Ascending aorta (tissue), 2 donors: ENCODE results near the gene RPS6KA6. TPM values are rescaled to one million over a fixed set of nuclear protein-coding genes. Genes with fewer than 3 reads are reported as not detected.
"Not testable (repeated sequence)": the region's sequence is repeated elsewhere in the genome, so short reads cannot be mapped to it uniquely, and the experiment has no call there.

ENCODE experiments used
- DNase-seq, 2 donors: peaks; one replicate each; pipeline ENCODE4 v3.0.0-alpha.2; 2019; ENCODE audit warnings: low spot score in 2 of 2
- H3K27ac ChIP-seq, 2 donors: fragments of 200-600 bp; sonication (generic); one replicate each; pipeline ENCODE4 v1.5.1; 2016 to 2017; ENCODE audit warnings: mild to moderate bottlenecking in 1 of 2
- H3K27me3 ChIP-seq: fragments of 200-600 bp; sonication (generic); one replicate; pipeline ENCODE4 v1.5.1; 2017
- H3K36me3 ChIP-seq, 2 donors: fragments of 200-600 bp; sonication (generic); one replicate each; pipeline ENCODE4 v1.5.1; 2016
- H3K4me1 ChIP-seq, 2 donors: fragments of 200-600 bp; sonication (generic); one replicate each; pipeline ENCODE4 v1.5.1; 2016 to 2017; ENCODE audit warnings: mild to moderate bottlenecking in 1 of 2
- H3K4me3 ChIP-seq, 2 donors: fragments of 200-600 bp; sonication (generic); one replicate each; pipeline ENCODE4 v1.5.1; 2016 to 2017; ENCODE audit warnings: mild to moderate bottlenecking in 1 of 2
- H3K9me3 ChIP-seq, 2 donors: fragments of 200-600 bp; sonication (generic); one replicate each; pipeline ENCODE4 v1.5.1; 2016
- CTCF ChIP-seq, 3 experiments: fragments of 200-600 bp in 2 of 3; fragments of 450-650 bp in 1 of 3; sonication (generic) in 2 of 3; IDR thresholded peaks; one replicate each; pipeline ENCODE4 v1.5.1; 2016 to 2019; ENCODE audit warnings: antibody characterized with exemption in 3 of 3, mild to moderate bottlenecking in 1 of 3, moderate library complexity in 1 of 3
- intact Hi-C: fragments of 100-400 bp; cut with DNase I; formaldehyde crosslinking; loops from one replicate; pipeline ENCODE4 v1.15.1; 2023
- total RNA-seq: library from RNA; depleted of rRNA; stranded (reverse); fragments of >200 nt; gene quantifications from one replicate; pipeline ENCODE4 v1.1.0, GENCODE V29; 2016

RPS6KA6 gene
- total RNA-seq, 1 donor from 2014 or later: 4.5 TPM

- intact Hi-C loops: no loop called here
Observed at GRCh38 chrX:84118315-84118714, 69.7 kb downstream of the RPS6KA6 start.

GRCh38 chrX:84108584-84108983 is 79.4 kb downstream of the RPS6KA6 start:
- no peaks in the 10 kb centered on the region for H3K4me1 ChIP-seq

More at GRCh38 chrX:84118315-84118714, 69.7 kb downstream of the RPS6KA6 start:
- no peak for TF ChIP-seq CTCF (IDR thresholded peaks at IDR 0.05)
- H3K27me3 ChIP-seq: no peaks in the 10 kb centered on the region
- H3K4me3 ChIP-seq: no peak overlapping the region
- peaks cover 0 to 5% of the 10 kb centered on the region in 2 donors for H3K36me3 ChIP-seq
- peaks cover 0 to 3% of the 10 kb centered on the region in 2 donors for H3K9me3 ChIP-seq
- H3K4me1 ChIP-seq: no peaks in the 10 kb centered on the region
- no peak overlapping the region for H3K27ac ChIP-seq
- DNase-seq: no peak

GRCh38 chrX:84099120-84099519 is 88.9 kb downstream of the RPS6KA6 start:
- intact Hi-C loops: no loop called here
- Histone ChIP-seq H3K4me1 (no peaks in the 10 kb centered on the region), H3K4me3 (no peak overlapping the region), H3K27ac (no peak overlapping the region), H3K9me3 (no peaks in the 10 kb centered on the region), H3K27me3 (no peaks in the 10 kb centered on the region), H3K36me3 (no peaks in the 10 kb centered on the region)
- no peak for DNase-seq
- TF ChIP-seq CTCF (IDR thresholded peaks at IDR 0.05): no peak

More at GRCh38 chrX:84108584-84108983, 79.4 kb downstream of the RPS6KA6 start:
- TF ChIP-seq CTCF (IDR thresholded peaks at IDR 0.05): no peak
- no peaks in the 10 kb centered on the region for H3K27me3 ChIP-seq
- no peak overlapping the region for H3K27ac ChIP-seq
- no peak for DNase-seq
- H3K36me3 ChIP-seq: no peaks in the 10 kb centered on the region
- intact Hi-C loops: no loop called here
- no peak overlapping the region for H3K4me3 ChIP-seq
- H3K9me3 ChIP-seq: no peaks in the 10 kb centered on the region

GRCh38 chrX:84079479-84080197 is 108.4 kb downstream of the RPS6KA6 start:
- DNase-seq, H3K27me3 ChIP-seq, H3K36me3 ChIP-seq, H3K4me3 ChIP-seq, H3K4me1 ChIP-seq, H3K27ac ChIP-seq, intact Hi-C loops: not testable (repeated sequence)
- H3K9me3 ChIP-seq: peaks cover 10 to 21% of the 10 kb centered on the region in 2 donors

- no peaks in the 10 kb centered on the region for H3K27me3 ChIP-seq
- H3K9me3 ChIP-seq: peaks cover 10 to 14% of the 10 kb centered on the region in 2 donors
- H3K4me1 ChIP-seq: no peaks in the 10 kb centered on the region
- H3K27ac ChIP-seq: no peak overlapping the region
- no peak for TF ChIP-seq CTCF (IDR thresholded peaks at IDR 0.05)
- no peaks in the 10 kb centered on the region for H3K36me3 ChIP-seq
- no peak for DNase-seq
- H3K4me3 ChIP-seq: no peak overlapping the region
- intact Hi-C loops: no loop called here
Observed at GRCh38 chrX:84078991-84079390, 109.0 kb downstream of the RPS6KA6 start.

GRCh38 chrX:84064814-84065213 is 123.2 kb downstream of the RPS6KA6 start:
- Histone ChIP-seq H3K27me3 (no peaks in the 10 kb centered on the region), H3K36me3 (no peaks in the 10 kb centered on the region), H3K9me3 (peaks cover 0 to 7% of the 10 kb centered on the region in 2 donors), H3K4me1 (no peaks in the 10 kb centered on the region), H3K27ac (no peak overlapping the region), H3K4me3 (no peak overlapping the region)
- TF ChIP-seq CTCF (IDR thresholded peaks at IDR 0.05): no peak
- intact Hi-C loops: no loop called here
- DNase-seq: no peak
